PC-9 (cell line): ENCODE data around the gene ATF7IP.

Experiments
- CTCF ChIP-seq: fragments of 200-600 bp; sonication (generic); conservative IDR thresholded peaks from 2 replicates; pipeline ENCODE4 v1.6.1; 2017; ENCODE audit warnings: mixed run types, antibody characterized with exemption, mild to moderate bottlenecking, moderate library complexity
- EZH2 ChIP-seq: fragments of 200-600 bp; sonication (generic); IDR thresholded peaks from 2 replicates; pipeline ENCODE4 v1.8.0; 2017; ENCODE audit warnings: antibody characterized with exemption, low read depth

GRCh38 chr12:14416658-14417057 is 51.2 kb downstream of the ATF7IP start:
- no peak for TF ChIP-seq CTCF
- no peak for TF ChIP-seq EZH2
